Anterior cingulate cortex (tissue), 58 donors: Measurements from ENCODE around the gene EPHA2.

Source experiments
- DNase-seq, 58 donors: peaks; one replicate each; lab custom pipeline; 2025; lab: John Stamatoyannopoulos, UW

EPHA2 gene

GRCh38 chr1:16184557-16185303 lies 28.9 kb upstream of the EPHA2 start:
- no peak for DNase-seq

DNA sequence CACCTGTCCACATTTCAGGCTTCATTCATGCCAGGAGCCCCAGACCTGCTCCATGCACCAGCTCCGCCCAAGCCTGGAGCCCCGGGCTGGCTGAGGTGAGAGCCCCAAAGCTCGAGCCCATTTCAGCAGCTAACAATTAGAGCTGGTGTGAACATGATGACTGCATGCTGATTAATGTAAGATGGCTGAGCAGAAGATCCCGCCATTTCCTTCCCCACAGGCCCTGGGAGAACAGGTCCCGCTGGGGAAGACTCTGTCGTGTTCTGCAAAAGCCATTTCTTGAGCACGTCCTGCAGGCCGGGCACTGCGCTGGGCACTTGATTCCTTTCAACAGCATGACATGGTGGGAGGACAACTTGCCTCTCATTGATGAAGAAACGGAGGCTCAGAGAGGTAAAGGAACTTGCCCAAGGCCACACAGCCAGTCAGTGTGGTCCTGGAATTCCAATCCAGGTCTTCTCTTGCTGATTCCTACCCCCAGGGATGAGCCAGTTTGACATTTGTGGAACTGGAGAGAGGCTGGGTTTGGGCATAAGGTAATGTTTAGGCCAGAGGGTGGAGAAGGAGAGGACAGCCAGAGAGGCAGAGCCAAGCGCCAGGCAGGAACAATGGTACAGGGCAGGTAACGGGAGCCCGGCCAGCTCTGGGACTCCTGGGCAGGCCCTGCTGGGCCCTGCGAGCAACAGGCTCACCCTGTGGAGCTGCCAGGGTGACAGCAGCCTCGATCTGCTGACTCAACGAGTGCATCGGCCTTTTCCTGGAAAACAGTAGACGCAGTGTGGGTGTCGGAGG lies 28.1 kb upstream of the EPHA2 start:
- DNase-seq = no peak

GRCh38 chr1:16183179-16183578 lies 27.3 kb upstream of the EPHA2 start:
- DNase-seq = no peak

GRCh38 chr1:16181887-16182719 lies 26.2 kb upstream of the EPHA2 start:
- no peak for DNase-seq

- DNase-seq = no peak
Observed at GRCh38 chr1:16180291-16180824, 24.5 kb upstream of the EPHA2 start.

- DNase-seq = no peak
Observed at GRCh38 chr1:16178596-16179497, 23.0 kb upstream of the EPHA2 start.

- no peak for DNase-seq
Observed at GRCh38 chr1:16177306-16177705, 21.4 kb upstream of the EPHA2 start.

- DNase-seq = no peak
Observed at GRCh38 chr1:16176653-16177052, 20.8 kb upstream of the EPHA2 start.

GRCh38 chr1:16175610-16176553 lies 20.0 kb upstream of the EPHA2 start:
- peak in 52 of 58 donors; percentile 11 to 79 (median 49) for DNase-seq

- DNase-seq = peak in 38 of 58 donors; percentile 2 to 70 (median 30)
Observed at GRCh38 chr1:16174886-16175598, 19.2 kb upstream of the EPHA2 start.

GRCh38 chr1:16174261-16174868 lies 18.5 kb upstream of the EPHA2 start:
- DNase-seq = no peak

DNA sequence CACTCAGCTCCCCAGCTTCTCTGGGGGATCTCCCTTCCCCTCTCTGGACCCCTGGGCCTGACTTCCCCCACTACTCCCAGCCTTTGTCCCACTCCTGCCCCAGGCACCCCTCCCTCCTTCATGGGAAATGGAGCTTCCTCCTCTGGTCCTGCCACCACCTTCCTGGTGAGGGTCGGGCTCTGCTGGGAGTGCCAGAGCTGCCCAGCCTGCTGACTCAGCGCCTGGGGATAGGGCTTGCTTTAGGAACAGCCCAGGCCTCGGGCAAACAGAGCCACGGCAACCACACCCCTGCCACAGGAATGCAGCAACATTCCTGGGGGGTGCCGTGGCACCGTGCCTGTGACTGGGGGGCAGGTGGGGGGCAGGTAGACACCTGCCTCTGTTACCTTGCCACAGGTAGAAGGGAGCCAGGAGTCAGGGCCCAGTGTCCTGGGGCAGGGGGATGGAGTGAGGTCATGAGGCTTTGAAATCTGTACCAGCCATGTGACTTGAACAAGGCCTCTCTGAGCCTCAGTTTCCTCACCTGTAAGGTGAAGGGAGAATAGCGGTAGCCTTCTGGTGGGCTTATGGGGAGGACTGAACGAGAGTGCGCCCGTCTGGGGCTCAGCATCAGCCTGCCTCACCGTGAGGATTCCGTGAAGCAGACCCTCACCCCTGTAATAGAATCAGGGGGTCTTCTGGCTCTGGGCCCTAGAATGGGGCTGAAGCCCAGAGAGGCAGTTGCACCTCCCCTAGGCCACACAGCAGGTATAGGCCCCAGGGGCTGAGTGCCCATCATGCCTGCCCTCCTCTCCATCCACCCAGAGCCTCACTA lies 17.8 kb upstream of the EPHA2 start:
- no peak for DNase-seq

DNA sequence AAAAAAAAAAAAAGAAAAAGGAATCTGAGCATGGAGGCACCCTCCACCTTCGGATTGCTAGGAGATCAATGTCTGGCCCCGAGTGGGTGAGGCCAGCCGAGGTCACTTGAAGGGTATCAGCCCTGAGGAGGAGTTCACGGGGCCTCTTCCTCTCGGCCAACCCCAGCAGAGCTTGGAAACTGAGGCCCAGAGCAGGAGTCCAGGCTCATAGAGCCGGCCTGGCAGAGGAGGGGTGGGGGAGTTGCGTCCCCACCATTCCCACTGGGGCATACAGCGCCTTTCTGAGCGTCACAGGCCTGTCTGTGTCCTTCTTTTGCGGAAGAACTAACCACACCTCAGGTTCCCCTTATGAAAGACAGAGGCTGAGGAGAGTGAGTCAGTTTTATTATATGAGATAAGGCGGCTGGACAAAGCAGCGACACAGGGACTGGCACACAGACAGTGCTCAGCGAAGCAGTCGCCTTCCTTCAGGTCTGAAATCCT lies 17.1 kb upstream of the EPHA2 start:
- no peak for DNase-seq

DNA sequence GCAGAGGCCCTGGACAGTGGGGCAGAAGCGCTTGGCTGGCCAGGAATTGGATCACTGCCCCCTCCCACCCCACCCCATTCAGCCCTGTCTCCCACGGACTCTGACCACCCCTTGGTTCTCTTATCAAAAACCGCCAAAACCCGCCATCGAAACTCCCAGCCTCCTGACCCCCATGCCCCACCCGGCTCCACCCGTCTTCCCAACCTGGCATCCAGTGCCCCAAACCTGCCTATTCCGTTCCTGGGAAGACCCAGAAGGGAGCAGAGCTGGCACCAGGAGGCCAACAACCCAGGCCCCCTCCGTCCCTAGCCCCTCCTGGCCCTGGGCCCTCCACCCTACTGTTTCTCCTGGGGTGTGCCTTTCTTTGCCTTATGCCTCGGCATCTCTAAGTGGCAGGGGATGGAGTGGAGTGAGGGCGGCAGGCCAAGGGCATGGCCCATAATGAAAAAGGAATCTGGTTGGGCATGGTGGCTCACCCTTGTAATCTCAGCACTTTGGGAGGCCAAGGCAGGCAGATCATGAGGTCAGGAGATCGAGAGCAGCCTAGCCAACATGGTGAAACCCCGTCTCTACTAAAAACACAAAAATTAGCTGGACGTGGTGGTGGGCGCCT lies 16.5 kb upstream of the EPHA2 start:
- no peak for DNase-seq

DNA sequence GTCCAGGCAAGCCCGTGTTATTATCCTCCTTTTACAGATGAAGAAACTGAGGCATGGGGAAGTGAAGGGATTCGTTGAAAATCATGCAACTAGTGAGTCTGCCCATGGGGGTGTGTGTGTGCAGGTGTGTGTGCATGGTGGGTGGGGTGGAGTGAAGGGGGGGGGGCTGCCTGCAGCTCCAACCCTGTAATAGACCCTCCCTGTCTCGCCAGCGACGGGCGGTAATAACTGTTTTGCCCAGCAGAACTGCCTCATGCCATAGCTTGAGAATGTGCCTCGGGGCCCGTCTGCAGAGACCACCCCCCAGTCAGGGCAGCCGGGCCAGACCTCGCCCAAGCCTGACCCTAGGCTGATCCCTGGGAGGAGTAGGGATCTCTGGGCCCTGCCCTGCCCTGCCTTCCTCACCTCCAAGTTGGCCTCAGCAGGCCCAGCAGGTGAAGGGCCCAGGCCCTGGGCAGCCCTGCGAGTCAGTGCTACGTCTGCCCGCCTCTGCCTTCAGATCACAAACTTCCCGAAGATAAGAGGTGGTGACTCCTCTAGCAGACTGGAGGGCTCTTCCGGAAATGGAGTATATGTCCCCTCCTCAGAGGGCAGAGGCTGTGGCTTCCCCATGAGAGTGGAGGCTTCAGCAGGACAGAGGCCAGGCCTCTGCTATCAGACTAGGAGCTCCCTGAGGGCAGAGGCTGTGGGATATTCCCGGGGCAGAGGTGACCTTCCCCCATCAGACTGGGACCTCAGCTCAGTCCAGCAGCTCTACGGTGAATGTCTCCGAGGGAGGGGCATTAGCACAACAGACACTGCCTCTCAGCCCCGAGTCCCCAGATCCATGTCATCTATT lies 15.7 kb upstream of the EPHA2 start:
- no peak for DNase-seq
